Measurements from ENCODE around the gene FLNB.
"Not testable (repeated sequence)": the region's sequence is repeated elsewhere in the genome, so short reads cannot be mapped to it uniquely, and the experiment has no call there.

FLNB gene

GRCh38 chr3:57982561-57983243 lies 25.5 kb upstream of the FLNB start:
- no peak for DNase-seq

- peak; percentile 63 for DNase-seq
Measured at GRCh38 chr3:57983734-57984518, 24.3 kb upstream of the FLNB start.

DNA sequence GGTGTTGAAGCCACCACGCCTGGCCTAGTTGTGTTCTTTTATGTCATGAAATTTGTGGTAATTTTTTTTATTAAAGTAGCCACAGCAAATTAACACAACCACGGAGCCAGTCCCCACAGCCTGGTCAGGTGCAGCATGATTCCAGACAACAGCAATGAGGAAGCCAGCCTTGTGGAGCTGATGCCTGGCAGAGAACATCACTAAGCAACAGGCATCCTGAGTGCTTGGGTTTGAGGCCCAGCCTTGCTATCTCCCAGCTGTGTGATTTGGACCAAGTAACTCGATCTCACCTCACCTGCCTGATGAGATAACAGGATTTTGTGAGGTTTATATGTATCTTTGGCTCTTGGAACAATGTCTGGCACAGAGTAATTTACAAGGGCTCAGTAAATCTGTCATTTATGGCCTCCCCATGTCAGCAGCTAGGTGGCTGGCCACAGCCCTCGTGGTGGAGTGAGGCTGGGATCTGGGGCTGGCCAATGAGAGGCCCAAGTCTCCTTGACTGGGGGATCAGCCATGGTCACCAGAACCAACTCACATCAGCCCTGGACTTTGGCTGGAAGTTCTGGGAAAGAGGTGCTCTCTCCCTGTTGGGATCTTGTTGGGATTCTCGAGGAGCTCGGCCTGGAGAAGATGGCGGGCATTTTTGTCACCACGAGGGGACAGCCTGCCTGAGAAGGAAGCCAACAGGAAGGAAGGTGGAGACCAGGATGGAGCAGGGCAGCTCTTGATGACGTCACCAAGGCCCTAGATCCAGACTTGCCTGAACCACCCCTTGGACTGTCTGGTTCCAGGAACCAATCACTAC lies 22.8 kb upstream of the FLNB start:
- no peak for DNase-seq

DNA sequence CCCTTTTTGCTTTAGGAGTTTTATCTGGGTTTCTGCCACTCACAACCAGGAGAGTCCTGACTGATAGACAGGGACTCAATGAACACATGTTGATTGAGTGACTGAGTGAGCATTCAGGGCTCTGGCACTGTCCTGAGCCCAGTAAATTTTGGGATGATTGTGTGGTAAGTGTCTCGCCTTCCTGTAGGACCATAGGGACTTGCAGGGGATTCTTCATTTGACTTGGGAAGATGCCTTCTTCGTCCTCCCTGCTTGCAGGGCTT lies 22.3 kb upstream of the FLNB start:
- no peak for DNase-seq

DNA sequence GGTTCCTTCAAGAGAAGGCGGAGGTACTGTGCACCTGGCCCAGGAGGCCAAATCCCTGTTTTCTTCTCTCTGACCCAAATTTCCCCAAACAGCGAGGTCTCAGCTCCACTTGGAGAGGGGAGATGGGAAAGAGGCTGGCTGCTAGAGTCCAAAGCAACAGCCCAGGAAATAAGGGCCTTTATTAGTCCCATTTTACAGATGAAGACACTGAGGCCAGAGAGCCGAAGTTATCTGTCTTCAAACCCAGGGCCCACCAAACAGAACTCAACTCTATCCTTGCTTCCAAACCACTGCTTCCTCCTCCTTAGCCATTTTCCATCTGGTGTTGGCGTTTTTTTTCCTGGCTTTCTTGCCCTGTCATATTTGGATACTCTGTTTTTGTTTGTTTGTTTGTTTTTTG lies 22.0 kb upstream of the FLNB start:
- no peak for DNase-seq

DNA sequence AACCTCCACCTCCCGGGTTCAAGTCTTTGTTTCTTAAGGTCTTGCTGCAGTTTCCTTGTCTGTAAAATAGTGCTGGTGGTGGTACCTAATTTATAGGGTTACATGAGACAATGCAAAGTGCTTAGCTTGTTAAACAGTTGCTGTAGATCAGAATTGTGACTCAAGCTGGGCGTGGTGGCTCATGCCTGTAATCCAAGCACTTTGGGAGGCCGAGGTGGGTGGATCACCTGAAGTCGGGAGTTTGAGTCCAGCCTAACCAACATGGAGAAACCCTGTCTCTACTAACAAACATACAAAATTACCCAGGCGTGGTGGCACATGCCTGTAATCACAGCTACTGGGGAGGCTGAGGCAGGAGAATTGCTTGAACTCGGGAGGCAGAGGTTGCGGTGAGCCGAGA lies 19.0 kb upstream of the FLNB start:
- not testable (repeated sequence) for DNase-seq

- DNase-seq = no peak
Measured at GRCh38 chr3:57989646-57990045, 18.6 kb upstream of the FLNB start.

DNA sequence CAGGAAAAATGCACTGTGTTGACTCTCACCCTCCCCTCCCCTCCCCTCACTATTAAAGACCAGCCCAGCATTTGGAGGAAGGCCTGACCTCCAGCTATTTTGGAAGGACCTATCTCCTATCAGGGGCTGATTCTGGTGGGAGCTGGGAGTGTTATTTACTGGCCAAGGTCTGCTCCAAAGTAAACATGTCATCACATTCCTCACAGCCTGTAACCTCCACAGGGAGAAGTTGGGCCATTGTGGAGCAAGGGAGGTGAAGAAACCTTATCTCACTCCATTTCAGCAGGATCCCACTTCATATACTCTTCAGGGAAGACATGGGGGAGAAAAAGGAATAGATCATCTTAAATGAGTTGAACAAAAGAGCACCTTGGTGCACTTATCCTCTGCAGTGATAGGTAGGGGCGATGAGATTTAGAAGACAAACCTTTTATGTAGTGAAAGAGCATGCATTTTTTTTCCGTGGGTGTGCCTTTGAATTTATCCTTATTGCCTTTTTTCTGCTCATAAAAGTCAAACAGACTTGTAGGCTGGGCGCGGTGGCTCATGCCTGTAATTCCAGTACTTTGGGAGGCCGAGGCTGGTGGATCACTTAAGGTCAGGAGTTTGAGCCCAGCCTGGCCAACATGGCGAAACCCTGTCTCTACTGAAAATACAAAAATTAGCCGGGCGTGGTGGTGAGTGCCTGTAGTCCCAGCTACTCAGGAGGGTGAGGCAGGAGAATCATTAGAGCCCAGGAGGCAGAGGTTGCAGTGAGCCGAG lies 15.6 kb upstream of the FLNB start:
- no peak for DNase-seq

DNA sequence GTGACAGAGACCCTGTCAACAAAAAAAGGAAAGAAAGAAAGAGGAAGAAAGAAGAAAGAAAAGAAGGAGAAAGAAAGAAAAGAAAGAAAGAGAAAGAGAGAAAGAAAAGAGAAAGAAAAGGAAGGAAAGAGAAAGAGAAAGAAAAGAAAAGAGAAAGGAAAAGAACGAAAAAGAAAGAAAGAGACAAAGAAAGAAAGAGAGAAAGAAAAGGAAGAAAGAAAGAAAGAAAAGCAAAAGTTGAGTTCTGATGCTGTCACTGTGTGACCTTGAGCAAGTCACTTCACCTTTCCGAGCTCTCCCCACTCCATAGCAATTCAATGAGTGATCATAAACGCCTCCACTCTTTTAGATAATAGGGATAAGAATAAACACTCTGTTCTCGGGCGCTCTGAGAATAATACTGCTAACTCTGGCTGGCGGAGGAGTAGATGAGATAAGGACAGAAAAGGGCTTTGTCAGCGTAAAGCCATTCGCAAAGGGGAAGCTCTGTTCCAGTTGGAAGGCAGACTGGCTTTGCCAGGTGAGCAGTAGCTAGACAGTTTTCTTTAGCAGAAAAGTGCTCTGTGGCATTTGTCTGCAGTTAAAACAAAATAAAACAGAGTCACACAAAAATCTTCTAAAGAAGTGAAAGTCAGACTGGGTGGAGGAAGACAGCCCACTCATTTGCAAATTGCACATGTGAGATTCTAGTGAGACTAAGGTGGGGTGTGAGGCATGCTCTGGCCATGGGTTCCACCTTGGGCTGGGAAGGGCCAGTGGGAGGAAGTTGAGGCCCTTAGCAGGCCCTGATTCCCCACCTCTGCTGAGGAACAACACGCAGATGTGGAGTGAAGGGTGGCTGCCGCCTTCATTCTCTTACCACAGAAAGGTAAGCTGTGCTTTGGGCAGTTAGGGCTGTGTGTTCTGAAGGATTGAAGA lies 9.6 kb upstream of the FLNB start:
- DNase-seq = no peak

DNA sequence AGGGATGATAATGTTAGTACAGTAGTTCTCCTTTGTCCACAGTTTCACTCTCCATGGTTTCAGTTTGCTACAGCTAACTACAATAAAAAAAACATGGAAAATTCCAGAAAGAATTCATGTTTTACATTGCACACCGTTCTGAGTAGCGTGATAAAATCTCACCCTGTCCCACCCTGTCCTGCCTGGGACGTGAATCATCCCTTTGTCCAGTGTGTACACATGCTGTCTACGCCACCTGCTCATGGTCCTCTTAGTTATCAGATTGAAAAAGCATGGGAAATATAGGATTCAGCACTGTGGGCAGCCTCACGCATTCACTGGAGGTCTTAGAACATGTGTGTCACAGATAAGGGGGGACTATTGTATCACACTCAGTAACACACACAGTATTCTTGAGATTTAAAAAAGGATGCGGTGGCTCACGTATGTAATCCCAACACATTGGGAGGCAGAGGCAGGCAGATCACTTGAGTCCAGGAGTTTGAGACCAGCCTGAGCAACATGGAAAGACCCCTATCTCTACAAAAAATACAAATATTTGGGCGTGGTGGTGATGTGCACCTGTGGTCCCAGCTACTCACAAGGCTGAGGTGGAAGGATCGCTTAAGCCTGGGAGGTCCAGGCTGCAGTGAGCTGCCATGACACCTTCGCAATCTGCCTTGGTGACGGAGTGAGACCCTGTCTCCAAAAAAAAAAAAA lies 8.7 kb upstream of the FLNB start:
- no peak for DNase-seq

GRCh38 chr3:58000306-58001085 lies 7.7 kb upstream of the FLNB start:
- DNase-seq = no peak

- no peak for DNase-seq
Measured at GRCh38 chr3:58001086-58001467, 7.1 kb upstream of the FLNB start.

- DNase-seq = no peak
Measured at GRCh38 chr3:58001979-58002378, 6.2 kb upstream of the FLNB start.

GRCh38 chr3:58003093-58003492 lies 5.1 kb upstream of the FLNB start:
- no peak for DNase-seq

DNA sequence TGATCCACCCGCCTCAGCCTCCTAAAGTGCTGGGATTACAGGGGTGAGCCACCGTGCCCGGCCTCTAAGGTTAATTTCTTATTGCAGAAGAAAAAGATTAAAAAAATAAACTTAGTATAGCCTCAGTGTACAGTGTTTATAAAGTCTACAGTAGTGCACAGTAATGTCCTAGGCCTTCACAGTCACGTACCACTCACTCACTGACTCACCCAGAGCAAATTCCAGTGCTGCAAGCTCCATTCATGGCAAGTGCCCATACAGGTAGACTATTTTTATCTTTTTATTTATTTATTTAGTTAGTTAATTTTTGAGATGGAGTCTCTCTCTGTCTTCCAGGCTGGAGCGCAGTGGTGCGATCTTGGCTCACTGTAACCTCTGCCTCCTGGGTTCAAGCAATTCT lies 3.2 kb upstream of the FLNB start:
- no peak for DNase-seq

DNA sequence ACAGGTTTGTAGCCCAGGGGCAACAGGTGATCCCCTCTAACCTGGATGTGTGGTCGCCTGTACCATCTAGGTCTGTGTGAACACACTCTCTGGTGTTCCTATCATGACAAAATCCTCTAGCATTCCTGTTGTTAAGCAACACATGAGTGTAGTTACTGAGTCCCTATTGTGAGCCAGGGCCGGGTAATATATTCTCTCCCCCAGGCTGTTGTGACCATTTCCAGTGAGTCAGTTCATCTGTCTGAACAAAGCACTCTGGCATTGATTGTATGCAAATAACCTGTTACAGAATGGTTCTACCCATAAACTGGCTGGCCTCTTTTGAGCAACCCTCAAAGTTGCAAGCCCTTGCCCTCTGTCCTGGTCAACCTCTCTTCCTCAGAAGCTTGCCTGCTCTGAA lies 2.6 kb upstream of the FLNB start:
- DNase-seq = no peak

- no peak for DNase-seq
Measured at GRCh38 chr3:58006661-58007060, 1.6 kb upstream of the FLNB start.

DNA sequence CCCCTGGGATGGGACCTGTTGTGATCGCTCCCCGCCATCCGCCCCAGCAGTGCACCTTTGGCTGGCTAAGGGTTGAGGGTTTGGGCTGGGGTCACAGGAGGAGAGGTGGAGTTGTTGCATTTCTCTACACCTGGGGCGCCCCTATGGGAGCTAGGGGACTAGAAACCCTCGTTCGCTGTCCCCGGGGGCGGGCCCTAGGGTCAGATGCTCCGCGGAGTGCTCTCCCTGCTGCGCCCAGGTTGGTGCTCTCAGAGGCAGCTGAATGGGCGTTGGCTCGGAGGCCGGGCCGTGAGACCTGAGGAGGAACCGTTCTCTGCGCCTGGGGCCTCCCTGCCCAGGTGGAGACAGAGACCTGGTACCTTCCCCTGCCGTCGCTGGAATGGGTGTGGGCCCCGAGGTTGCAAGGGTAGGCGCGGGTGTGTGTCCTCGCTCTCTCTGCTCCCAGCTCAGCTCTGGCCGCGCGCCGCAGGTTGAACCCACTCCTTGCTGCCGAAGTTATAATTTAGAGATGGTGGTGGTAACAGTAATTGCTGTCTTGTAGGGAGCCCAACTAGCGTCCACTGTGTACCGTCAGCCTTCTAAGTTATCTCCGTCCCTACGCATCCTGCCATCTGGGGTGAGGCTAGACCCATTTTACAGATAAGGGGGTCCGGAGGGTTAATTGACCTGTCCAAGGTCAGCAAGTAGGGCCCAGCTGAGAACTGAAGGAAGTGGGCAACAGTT lies 965 bp downstream of the FLNB start:
- DNase-seq = peak; percentile 64

DNA sequence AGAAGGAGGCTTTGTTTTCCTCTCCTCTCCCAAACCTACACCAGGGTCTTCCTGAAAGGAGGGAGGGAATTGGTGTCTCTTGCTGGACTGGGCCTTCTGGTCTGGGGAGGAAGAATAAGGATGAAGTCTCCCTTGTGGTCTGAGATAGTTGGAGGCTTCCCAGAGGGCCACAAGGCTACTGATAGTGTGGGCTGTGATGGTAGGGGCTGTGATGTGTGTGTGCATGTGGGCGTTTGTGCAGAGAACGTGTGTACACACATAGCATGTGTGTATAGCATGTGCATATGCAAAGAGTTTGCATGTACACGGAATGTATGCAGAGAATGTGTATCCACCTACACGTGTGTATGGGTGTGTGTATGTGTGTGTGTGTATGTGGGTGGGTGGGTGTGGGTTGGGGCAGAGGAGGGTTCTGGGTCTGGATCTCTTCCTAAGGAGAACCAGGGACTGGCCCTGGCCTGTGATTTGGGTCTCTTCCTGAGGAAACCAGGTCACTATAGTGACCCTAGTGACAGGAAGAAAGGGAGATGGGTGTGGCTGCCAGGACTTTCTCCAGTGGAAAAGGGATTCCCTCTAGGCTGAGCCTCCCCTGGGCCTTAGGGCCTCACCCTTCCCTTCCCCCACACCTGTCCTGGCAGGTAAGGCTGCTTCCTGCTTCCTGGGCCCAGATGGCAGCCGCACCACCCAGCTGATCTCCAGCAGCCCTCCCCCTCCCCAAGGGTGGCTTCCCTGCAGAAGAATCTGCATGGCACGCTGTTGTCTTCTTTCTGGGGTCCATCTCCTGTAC lies 1.7 kb downstream of the FLNB start:
- DNase-seq = peak; percentile 42

Measured in CD4-positive, alpha-beta T cell treated with Interleukin-6 for 4 hours (primary cell).